C1 segment of cervical spinal cord (tissue), 14 donors: Measurements from ENCODE around the gene RIN1.
A peak's percentile ranks its signal among the peaks of the same experiment; 100 is the strongest.

Experiments
- DNase-seq, 14 donors: peaks; one replicate each; lab custom pipeline; 2025; lab: John Stamatoyannopoulos, UW

RIN1 gene

DNA sequence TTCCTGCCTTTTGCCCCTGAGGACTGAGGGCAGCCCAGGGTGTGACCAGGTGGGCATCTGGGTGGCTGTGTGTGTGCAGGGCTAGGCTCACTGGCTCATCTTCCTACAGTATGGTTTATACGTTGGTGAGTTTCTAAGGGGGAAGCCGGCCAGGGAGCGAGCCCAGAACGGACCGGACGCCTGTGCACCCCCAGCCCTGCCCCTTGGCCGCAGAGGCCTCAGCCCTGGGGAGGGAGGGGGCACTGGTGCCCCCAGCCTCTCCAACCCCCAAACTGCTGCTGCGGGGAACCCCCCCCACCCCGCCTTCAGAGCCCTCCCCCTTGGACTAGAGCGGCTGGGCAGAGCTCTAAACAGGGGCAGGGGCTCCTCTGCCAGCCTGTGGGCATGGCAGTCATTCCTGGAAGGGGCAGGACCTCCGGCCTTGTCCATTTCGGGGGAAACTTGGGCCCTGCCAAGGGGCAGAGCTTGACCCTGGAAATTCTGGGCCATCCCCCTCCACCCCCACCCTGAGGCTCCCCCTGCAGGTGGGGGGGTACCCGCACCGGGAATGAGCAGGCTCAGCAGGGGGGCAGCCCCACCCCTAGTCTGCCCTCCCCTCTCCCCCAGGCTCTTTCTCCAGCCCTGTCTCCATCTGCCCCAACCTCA lies 52.7 kb downstream of the RIN1 start:
- DNase-seq, result no peak

DNA sequence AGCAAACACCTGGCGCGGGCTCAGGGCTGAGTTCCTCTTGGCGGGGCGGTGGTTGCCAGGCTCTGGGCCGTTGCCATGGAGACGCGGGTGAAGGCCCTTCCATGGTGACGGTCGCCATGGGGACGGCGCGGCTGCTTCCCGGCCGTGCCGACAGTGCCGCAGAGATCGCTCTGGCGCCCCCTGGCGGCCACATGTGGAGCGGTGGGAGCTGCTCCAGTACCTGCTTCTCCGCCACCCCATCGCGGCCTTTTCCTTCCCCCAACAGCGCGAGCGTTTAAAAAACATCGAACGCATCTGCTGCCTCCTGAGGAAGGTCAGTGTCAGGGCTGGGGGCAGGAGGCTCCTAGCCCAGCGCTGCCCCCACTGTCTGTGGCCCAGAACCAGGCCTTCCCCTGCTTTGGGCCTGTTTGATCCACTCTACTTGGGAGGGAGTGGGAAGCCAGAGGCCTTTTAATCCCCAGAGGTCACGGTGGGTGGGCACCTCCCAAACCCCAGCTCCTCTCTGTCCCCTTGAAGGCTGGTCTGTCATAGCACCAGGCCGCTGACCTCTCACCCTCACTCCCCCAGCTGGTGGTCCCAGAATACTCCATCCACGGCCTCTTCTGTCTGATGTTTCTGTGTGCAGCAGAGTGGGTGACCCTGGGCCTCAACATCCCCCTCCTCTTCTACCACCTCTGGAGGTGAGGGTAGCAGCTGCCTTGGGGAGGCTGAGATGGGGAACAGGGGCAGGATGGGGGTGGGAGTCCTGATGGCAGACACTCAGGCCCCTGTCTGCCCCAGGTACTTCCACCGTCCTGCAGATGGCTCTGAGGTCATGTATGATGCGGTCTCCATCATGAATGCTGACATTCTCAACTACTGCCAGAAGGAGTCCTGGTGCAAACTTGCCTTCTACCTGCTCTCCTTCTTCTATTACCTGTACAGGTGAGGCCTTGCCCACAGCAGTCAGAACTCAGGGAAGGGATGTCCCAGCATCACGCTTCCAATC lies 53.5 kb downstream of the RIN1 start:
- DNase-seq, result peak; percentile 67 to 97 (median 92)
